ENCODE results near the gene PEG3. TPM values are rescaled to one million over a fixed set of nuclear protein-coding genes. Genes with fewer than 3 reads are reported as not detected.

Gene PEG3
- total and polyA plus RNA-seq, 2 of the 8 experiments (the other 6 are each of a cell fraction or from before 2014, with no cell fraction given), result not detected

DNA sequence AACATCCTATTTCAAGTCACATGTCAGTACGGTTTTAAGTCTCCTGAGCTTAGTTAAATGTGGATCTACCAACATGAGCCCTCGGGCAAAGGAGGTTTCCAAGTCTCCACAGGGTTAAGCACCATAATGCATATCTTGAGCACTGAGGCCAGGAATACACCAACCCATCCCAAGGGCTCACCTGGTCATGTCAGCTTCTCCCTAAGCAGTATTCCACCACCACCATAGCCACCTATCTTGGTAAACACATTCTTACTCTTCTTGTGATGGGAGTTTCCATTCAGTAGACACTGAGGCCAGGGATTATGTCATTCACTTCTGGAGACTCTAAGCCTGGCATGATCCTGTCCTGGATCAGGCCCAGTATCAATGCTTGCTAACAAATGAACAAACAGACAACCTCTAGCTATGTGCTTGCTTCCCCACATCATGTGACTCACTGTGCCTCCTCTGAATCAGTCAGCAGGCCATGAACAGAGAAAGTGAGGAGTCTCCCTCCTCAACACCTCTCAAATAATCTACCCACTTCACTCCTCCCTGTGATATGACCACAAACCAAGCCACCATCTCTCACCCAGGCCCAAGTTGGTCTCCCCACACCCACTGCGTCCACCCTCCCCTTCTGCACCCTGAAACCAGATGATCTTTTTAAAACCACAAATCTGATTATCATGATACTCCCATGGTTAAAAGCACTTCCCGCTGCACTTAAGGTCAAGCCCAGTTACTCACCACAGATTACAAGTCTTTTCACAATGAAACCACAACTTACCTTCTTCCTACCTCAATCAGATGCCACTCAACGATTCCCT is 5.8 kb downstream of the PEG3 start:
- H3K4me2 ChIP-seq (ENCODE audit: insufficient read depth in 1 of 2, low read depth in 2 of 2, low read length in 2 of 2), result no peak overlapping the region
- TF ChIP-seq TAF7 (optimal IDR thresholded peaks at IDR 0.05; ENCODE audit: borderline replicate concordance, low read depth, low read length) (no peak), RNF2 (IDR thresholded peaks at IDR 0.05; ENCODE audit: borderline replicate concordance, low read depth, low read length, missing control alignments, poor library complexity, severe bottlenecking) (no peak), SP2 (IDR thresholded peaks at IDR 0.05; ENCODE audit: low read length) (no peak), SUZ12 (IDR thresholded peaks at IDR 0.05; ENCODE audit: low read length) (no peak), RFX5 (IDR thresholded peaks at IDR 0.05; ENCODE audit: borderline replicate concordance, low read depth, low read length) (no peak), TBP (IDR thresholded peaks at IDR 0.05; ENCODE audit: low read depth, low read length) (no peak), EP300 (IDR thresholded peaks at IDR 0.05; ENCODE audit: borderline replicate concordance in 1 of 2, low read depth in 2 of 2, low read length in 2 of 2) (no peak)
- WGBS, 2 experiments (ENCODE audit: extremely low coverage in 1 of 2, insufficient coverage in 1 of 2, insufficient read length in 1 of 2, insufficient replicate concordance in 2 of 2, low coverage in 1 of 2, low lambda C conversion rate in 2 of 2, missing lambda C conversion rate in 1 of 2), result 45% methylated on average over 5 of the region's 5 CpGs; no CpG with 5 or more reads in 1 of the 2 experiments
- no peak overlapping the region for H3K4me3 ChIP-seq (ENCODE audit: extremely low read depth in 1 of 4, insufficient read depth in 2 of 4, low read depth in 3 of 4, low read length in 4 of 4)
- H3K4ac ChIP-seq (replicated peaks; ENCODE audit: insufficient read length, low read depth, low read length), result no peak overlapping the region
- FAIRE-seq (no peak), DNase-seq (ENCODE audit: low read depth in 1 of 2, low spot score in 2 of 2) (no peak)
- H4K8ac ChIP-seq (ENCODE audit: extremely low read depth, insufficient read depth, low read length), result no peak overlapping the region
- H3K23me2 ChIP-seq (ENCODE audit: low read depth, low read length), result no peaks in the 10 kb centered on the region
- H3K79me2 ChIP-seq (ENCODE audit: control insufficient read depth in 1 of 2, insufficient read depth in 2 of 2, low read length in 2 of 2), result no peaks in the 10 kb centered on the region
- H4K91ac ChIP-seq (replicated peaks; ENCODE audit: insufficient read length, low read length), result no peak overlapping the region
- no peak overlapping the region for H2BK120ac ChIP-seq (replicated peaks; ENCODE audit: low read depth, low read length)
- no peak overlapping the region for H3K56ac ChIP-seq (replicated peaks; ENCODE audit: insufficient read length, low read depth, low read length)
- POLR2A ChIA-PET (ENCODE audit: partially characterized antibody), result no interaction called here
- no peaks in the 10 kb centered on the region for H3K27me3 ChIP-seq (replicated peaks in 1 of 4; ENCODE audit: control insufficient read depth in 3 of 4, extremely low read depth in 1 of 4, insufficient read depth in 3 of 4, low read length in 3 of 4)
- no peak overlapping the region for H4K5ac ChIP-seq (ENCODE audit: insufficient read length, low read depth, low read length)
- CTCF ChIA-PET (ENCODE audit: partially characterized antibody), result interaction anchor here (0.6 to 0.7 kb wide), 2 partner anchors 10 to 20 kb away, joined by 3 read pairs; no protein-coding TSS in a partner anchor
- H4K20me1 ChIP-seq (replicated peaks in 1 of 2; ENCODE audit: control insufficient read depth in 1 of 2, insufficient read depth in 2 of 2, low read length in 2 of 2), result no peaks in the 10 kb centered on the region
- H2AFZ ChIP-seq (ENCODE audit: low read length), result no peak overlapping the region
- H3K9me3 ChIP-seq (ENCODE audit: insufficient read depth in 2 of 2, low read depth in 1 of 2, low read length in 1 of 2), result peaks cover 82 to 83% of the 10 kb centered on the region in 2 experiments
- no peaks in the 10 kb centered on the region for H3K4me1 ChIP-seq (replicated peaks in 1 of 4; ENCODE audit: control insufficient read depth in 3 of 4, insufficient read depth in 4 of 4, low read length in 3 of 4)
- H3K18ac ChIP-seq (ENCODE audit: extremely low read depth, low read length), result no peak overlapping the region
- H3K79me1 ChIP-seq (ENCODE audit: low read depth, low read length), result no peaks in the 10 kb centered on the region; the same call in 1 of the 2 replicates
- no peak overlapping the region for H3K27ac ChIP-seq (ENCODE audit: low read depth, low read length)
- H3K36me3 ChIP-seq (ENCODE audit: control insufficient read depth in 2 of 4, insufficient read depth in 4 of 4, low read length in 3 of 4), result no peaks in the 10 kb centered on the region
- no peak overlapping the region for H2AK5ac ChIP-seq (ENCODE audit: low read depth, low read length)
- H2BK15ac ChIP-seq (ENCODE audit: low read length), result no peak overlapping the region
- H3K23ac ChIP-seq (ENCODE audit: insufficient read length), result no peak overlapping the region
- no peak overlapping the region for H3K9ac ChIP-seq (replicated peaks in 1 of 4; ENCODE audit: extremely low read depth in 1 of 4, low read depth in 3 of 4, low read length in 3 of 4)
- H2BK20ac ChIP-seq (ENCODE audit: low read length), result no peak overlapping the region
- no peak overlapping the region for H3K14ac ChIP-seq (ENCODE audit: insufficient read length)
- H2BK5ac ChIP-seq (ENCODE audit: low read depth, low read length), result no peak overlapping the region
- no peak overlapping the region for H2BK12ac ChIP-seq (ENCODE audit: low read depth, low read length)
